HepG2 (cell line): ENCODE data around the gene TIRAP. TPM values are rescaled to one million over a fixed set of nuclear protein-coding genes. Genes with fewer than 3 reads are reported as not detected.

ENCODE experiments used
- ATF1 ChIP-seq: IDR thresholded peaks from 2 replicates; pipeline ENCODE4 v1.6.1; 2016; ENCODE audit warnings: mild to moderate bottlenecking, control low read depth
- CCAR2 ChIP-seq: fragments of 200-400 bp; formaldehyde crosslinking; optimal IDR thresholded peaks from 2 replicates; pipeline ENCODE3; 2018; ENCODE audit warnings: low read depth, mild to moderate bottlenecking, low read length, moderate library complexity
- FLYWCH1 ChIP-seq: sonication (generic); formaldehyde crosslinking; IDR thresholded peaks from 2 replicates; pipeline ENCODE4 v1.8.1; 2023; ENCODE audit warnings: mild to moderate bottlenecking, missing genetic modification reagents
- GRHL1 ChIP-seq: sonication (generic); formaldehyde crosslinking; conservative IDR thresholded peaks from 2 replicates; pipeline ENCODE4 v1.8.0; 2022; ENCODE audit warnings: missing genetic modification reagents
- HNF1A ChIP-seq, 2 experiments: sonication (generic) in 1 of 2; formaldehyde crosslinking in 1 of 2; IDR thresholded peaks; 2 replicates each; pipeline versions ENCODE4 v1.4.0 to v1.6.1; 2016 to 2020; ENCODE audit warnings: borderline replicate concordance in 1 of 2, low read depth in 1 of 2, mild to moderate bottlenecking in 1 of 2, missing genetic modification reagents in 1 of 2
- NFKBIZ ChIP-seq: IDR thresholded peaks from 2 replicates; pipeline ENCODE4 v1.6.1; 2018; ENCODE audit warnings: missing genetic modification reagents, missing compliant biosample characterization
- SNAPC4 ChIP-seq: sonication (generic); formaldehyde crosslinking; IDR thresholded peaks from 2 replicates; pipeline ENCODE4 v1.4.0; 2020; ENCODE audit warnings: mild to moderate bottlenecking, missing genetic modification reagents
- ZC3H4 ChIP-seq: sonication (generic); formaldehyde crosslinking; IDR thresholded peaks from 2 replicates; pipeline ENCODE4 v1.4.0; 2020; ENCODE audit warnings: missing genetic modification reagents, borderline replicate concordance
- ZNF30 ChIP-seq: sonication (generic); formaldehyde crosslinking; IDR thresholded peaks from 2 replicates; pipeline ENCODE4 v1.5.0; 2020; ENCODE audit warnings: mild to moderate bottlenecking, missing genetic modification reagents
- ZNF451 ChIP-seq: sonication (generic); formaldehyde crosslinking; IDR thresholded peaks from 2 replicates; pipeline ENCODE4 v1.5.0; 2020; ENCODE audit warnings: mild to moderate bottlenecking, missing genetic modification reagents
- ZNF552 ChIP-seq: sonication (generic); formaldehyde crosslinking; IDR thresholded peaks from 2 replicates; pipeline ENCODE4 v1.9.0; 2022; ENCODE audit warnings: missing genetic modification reagents, mild to moderate bottlenecking, borderline replicate concordance
- ZNF598 ChIP-seq: sonication (generic); formaldehyde crosslinking; IDR thresholded peaks from 2 replicates; pipeline ENCODE4 v1.5.1; 2020; ENCODE audit warnings: mild to moderate bottlenecking, missing genetic modification reagents, borderline replicate concordance
- ZNF704 ChIP-seq: sonication (generic); formaldehyde crosslinking; IDR thresholded peaks from 2 replicates; pipeline ENCODE4 v1.8.1; 2023; ENCODE audit warnings: mild to moderate bottlenecking, inconsistent platforms, moderate library complexity, missing genetic modification reagents, borderline replicate concordance
- ZNF891 ChIP-seq: sonication (generic); formaldehyde crosslinking; IDR thresholded peaks from 2 replicates; pipeline ENCODE4 v1.5.0; 2020; ENCODE audit warnings: mild to moderate bottlenecking, missing genetic modification reagents
- polyA plus RNA-seq, 8 experiments: library from polyadenylated mRNA; depleted of rRNA in 3 of 8; stranded (reverse) in 7 of 8; unstranded in 1 of 8; fragments of >200 nt; fragmentation: Illumina TruSeq in 4 of 8; extraction: Trizol in 4 of 8; gene quantifications; 2 replicates each; pipeline versions ENCODE4 v1.2.1 to v1.2.3, GENCODE V29; 2011 to 2016; ENCODE audit warnings: low read depth in 4 of 8, missing spikeins in 1 of 8, mixed read lengths in 1 of 8; ENCODE audit not compliant: insufficient read depth in 1 of 8
- total RNA-seq, 5 experiments: library from RNA; depleted of rRNA; stranded (reverse); fragments of >200 nt; fragmentation: Illumina TruSeq; extraction: Trizol; gene quantifications; 2 replicates each; pipeline ENCODE4 v1.2.3, GENCODE V29; 2016; ENCODE audit warnings: low read depth in 1 of 5

TIRAP gene
- total and polyA plus RNA-seq, 2 of the 13 experiments (the other 11 are each of a cell fraction or from before 2014, with no cell fraction given): 5.4 to 5.7 TPM

- TF ChIP-seq ZNF704 (peak; percentile 89), ZNF552 (CRISPR knock-in tag) (peak; percentile 71; the same call in 1 of the 2 replicates), ZC3H4 (CRISPR knock-in tag) (0 out of 2 replicates have a peak, but pooled peaks have one; percentile 62), GRHL1 (CRISPR knock-in tag) (no peak), CCAR2 (no peak), ATF1 (CRISPR knock-in tag) (no peak), NFKBIZ (CRISPR knock-in tag) (peak; percentile 77; the same call in 1 of the 2 replicates), FLYWCH1 (peak; percentile 76; the same call in 1 of the 2 replicates), SNAPC4 (CRISPR knock-in tag) (no peak), HNF1A (IDR thresholded peaks at IDR 0.05; ENCODE audit: low read depth) (no peak), HNF1A (CRISPR knock-in tag; IDR thresholded peaks at IDR 0.05; ENCODE audit: borderline replicate concordance) (no peak), ZNF30 (CRISPR knock-in tag) (peak; percentile 86; the same call in 1 of the 2 replicates), ZNF451 (peak; percentile 81), ZNF598 (CRISPR knock-in tag) (peak; percentile 97), ZNF891 (peak; percentile 79)
Measured at GRCh38 chr11:126303623-126304456, 20.9 kb downstream of the TIRAP start, which contains the start of gene DCPS (continued).
